GM18511 (cell line): ENCODE data around the gene BPGM.
"Not testable (repeated sequence)": the region's sequence is repeated elsewhere in the genome, so short reads cannot be mapped to it uniquely, and the experiment has no call there.

ENCODE experiments used
- ATAC-seq: cut with Tn5 transposase; IDR thresholded peaks from one replicate; pipeline ENCODE4 v1.9.1; 2021; ENCODE audit warnings: mild to moderate bottlenecking, moderate library complexity; ENCODE audit not compliant: unreplicated experiment

The BPGM gene

DNA sequence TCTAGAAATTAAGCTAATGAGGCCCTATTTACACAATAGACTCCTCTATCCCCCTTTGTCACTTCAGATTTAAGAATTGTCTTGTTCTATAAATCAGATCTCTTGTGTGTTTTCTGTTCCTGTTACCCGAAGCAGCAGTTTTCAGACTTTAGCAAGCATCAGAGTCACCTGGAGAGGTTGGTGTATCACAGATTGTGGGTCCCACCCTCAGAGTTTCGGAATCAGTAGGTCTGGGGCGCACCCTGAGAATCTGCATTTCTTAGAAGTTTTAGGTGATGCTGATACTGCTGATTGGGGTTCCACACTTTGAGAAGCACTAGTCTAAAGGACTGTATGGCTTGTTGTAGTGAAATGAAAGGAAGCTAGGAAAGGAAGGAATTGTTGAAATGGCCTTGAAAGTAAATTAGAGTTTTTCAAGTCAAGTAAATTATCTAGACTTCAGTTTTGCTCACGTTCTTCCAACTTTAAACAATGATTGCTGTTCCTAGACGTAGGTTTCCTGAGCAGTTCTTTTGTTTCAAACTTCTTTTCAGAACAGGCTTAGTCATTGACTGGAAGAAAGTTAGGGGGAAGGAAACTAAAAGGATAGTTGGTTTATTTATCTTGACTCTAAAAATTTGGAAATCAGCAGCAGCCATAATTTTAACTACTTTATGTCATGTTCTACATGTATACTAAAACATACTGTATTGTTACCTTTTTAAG is 15.7 kb downstream of the BPGM start:
- ATAC-seq: no peak

DNA sequence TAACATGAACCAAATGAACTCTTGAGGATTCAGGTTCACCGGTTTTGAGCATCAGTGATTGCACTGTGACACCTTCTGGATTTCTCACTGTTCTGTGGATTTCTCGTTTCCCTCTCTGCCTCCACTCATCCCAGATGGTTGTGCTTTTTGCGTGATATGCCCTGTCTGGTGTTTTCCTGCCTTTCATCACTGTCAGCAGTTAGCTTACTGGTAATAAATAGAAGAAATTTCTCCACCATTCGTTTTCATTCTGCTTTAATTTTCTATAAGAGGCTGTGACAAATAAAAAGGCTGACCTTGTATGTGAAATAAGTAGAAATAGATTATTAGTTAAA is 16.2 kb downstream of the BPGM start:
- ATAC-seq: no peak

DNA sequence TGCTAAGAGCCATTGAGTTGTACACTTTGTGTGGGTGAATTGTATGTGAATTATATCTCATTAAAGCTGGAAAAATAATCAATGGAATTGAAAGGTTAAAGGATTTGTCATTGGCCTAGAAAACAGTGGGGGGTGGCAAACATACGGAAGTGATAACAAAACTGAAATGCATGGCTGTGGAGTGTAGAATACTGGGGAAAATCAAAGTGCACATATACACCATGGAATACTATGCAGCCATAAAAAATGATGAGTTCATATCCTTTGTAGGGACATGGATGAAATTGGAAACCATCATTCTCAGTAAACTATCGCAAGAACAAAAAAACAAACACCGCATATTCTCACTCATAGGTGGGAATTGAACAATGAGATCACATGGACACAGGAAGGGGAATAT is 18.4 kb downstream of the BPGM start:
- ATAC-seq: not testable (repeated sequence)

DNA sequence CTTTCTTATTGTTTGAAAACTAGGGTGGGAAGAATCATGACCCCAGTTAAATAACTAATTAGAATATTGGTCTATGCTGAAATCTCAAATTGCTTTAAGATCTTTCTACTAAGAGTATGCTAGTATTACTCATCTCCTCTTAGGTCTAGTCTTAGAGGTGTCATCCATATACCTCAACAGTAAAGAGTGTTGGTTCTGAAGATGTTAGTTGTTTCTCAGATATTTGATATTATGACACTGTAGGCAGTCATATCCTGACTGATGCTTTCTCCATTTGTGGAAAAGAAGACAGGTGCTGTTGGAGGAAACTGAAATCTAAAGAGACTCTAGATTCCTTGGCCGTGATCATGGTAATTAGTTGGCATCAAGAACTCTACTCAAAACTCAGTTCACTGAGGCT is 21.2 kb downstream of the BPGM start:
- no peak for ATAC-seq

DNA sequence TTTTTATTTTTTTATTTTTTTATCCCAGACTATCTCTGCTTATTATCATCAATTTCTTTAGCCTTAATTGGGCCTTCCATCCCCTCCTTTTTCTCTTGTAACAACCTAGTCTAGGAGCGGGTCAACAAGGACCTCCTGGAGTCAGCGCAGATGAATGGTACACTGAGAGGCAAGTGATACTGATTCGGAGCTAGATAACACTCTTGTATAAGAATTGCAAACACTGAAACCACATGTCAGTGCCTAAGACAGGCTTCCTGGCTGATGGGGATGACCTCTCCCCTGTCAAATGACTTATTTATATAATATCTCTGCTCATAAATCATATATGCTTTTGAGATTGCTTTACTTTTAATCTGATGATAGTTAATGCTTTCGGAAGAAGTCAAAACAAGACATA is 22.7 kb downstream of the BPGM start:
- no peak for ATAC-seq

DNA sequence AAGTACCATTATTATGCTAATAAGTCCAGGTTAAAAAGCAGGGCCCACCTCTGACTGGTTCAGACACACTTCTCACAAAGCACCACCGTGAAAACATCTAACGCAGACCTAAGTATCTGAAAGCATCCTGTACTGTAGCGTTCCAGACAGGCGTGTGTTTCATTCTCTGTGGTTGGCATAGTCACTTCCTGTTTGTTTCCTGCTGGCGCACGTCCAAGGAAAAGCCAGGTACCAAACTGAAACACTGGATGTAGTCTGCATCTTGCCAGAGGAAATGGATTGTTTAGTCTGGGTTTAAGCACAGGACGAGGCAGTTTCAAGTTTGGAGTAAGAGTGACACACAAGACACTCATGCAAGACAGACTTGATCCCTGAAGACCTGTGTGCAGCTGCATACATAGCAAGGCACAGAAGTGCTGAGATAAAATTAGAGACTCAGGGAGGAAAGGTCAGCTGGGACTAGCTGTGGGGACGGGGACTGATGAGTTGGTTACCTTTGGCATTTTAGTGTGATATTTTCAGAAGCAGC is 23.3 kb downstream of the BPGM start:
- peak; percentile 81 for ATAC-seq

DNA sequence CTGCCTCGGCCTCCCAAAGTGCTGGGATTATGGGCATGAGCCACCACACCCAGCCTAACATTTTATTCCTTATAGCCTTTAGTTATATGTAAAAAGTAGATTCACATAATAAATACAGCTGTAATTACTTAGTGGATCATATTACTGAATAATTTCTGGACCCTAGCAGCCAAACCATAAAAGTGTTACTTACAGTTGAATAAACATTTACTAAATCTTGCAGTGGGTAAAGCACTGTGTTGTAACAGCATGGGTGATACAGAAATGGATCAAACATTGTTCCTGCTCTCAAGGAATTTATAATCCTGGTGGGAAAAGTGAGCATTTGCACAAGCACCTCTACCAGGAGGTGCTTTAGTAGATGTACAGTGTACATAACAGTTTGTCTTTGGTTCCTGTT is 25.0 kb downstream of the BPGM start:
- no peak for ATAC-seq

DNA sequence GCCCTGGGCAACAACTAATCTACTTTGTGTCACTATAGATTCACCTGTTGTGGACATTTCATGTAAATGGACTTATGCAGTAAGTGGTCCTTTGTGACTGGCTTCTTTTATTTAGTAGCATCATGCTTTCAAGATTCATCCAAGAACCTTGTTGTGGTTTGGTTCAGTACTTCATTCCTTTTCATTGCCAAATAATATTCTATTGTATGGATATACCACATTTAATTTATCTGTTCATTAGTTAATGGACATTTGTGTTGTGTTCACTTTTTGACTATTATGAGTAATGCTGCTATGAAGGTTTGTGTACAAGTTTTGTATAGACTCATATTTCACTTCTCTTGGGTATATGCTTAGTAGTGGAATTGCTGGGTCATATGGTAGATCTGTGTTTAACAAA is 27.8 kb downstream of the BPGM start:
- ATAC-seq: no peak

DNA sequence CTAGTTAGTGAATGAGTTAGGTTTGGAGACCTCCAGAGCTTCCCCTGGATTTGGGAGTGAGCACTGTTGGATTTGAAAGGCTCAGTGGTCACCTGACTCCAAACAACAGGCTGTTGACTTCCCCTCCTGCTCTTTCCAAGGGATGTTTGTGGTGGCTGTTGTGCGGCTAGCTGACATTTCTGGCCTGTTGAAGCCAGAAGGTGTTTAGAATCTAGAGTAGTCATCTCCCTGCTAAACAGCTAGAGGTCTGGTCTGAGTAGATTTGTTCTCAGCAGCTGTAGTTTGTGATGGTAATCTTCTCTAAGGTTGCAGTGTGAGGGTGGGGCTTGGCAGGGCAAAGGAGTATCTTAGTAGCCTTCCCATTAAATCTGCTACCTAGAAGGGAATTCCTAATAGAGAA is 30.1 kb downstream of the BPGM start:
- ATAC-seq: no peak

DNA sequence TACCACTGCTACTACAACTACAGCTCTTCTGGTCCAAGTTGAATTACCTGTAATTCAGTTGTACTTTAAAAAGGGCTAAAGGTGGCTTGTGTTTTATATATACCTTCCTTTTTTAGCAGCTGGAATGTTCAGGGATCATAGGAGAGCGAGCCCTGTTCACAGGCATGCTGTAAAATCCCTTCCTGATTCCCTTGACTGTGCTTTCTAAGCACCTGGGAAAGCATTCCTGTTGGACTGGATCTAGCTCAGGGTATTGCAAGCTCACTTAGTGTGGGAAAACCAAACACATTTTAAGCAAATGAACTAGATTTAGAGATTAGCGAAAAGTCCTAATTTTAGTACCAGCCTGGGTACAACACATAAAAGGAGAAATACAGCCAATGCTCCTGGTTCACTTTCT is 31.5 kb downstream of the BPGM start:
- no peak for ATAC-seq

DNA sequence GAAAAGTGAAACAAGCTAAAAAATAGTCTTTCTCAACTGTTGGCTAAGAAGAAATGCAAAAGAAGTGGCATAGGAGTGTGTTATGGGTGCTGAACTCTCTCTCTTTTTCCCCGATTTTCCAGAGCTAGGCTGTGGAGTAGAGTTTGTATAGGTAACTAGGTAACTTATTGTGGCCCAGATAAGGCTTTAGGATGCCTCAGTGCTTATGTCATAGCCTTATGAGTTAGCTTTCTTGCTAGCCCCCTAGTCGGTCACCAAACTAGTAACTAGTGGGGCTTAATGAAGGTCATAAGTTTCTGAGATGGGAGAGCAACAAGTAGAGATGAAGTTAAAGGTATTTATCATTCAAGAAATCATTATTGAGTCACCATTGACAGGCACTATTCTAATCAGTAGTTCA is 32.4 kb downstream of the BPGM start:
- no peak for ATAC-seq

DNA sequence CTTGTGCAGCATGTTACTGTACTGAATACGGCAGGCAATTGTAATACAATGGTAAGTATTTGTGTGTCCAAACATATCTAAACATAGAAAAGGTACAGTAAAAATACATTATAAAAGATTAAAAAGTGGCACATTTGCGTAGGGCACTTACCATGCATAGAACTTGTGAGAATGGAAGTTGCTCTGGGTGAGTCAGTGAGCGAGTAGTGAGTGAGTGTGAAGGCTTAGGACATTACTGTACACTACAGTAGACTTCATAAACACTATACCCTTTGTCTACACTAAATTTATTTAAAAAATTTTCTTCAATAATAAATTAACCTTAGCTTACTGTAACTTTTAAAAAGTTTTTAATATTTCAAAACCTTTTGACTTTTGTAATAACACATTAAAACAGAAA is 37.5 kb downstream of the BPGM start:
- no peak for ATAC-seq

DNA sequence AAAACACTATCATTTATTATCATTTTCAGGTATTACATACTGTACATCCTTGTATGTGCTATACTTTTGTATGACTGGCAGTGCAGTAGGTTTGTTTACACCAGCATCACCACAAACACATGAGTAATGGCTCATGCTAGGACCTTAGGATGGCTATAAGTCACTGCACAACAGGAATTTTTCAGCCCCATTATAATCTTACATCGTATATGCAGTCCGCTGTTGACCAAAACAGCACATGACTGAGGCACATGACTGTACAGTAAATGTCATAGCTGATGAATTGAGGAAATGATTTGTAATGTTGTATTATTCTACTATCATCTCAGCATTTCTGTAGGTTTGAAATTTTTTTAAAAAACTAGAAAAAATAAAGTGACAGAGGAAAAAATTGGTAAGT is 38.6 kb downstream of the BPGM start:
- no peak for ATAC-seq

DNA sequence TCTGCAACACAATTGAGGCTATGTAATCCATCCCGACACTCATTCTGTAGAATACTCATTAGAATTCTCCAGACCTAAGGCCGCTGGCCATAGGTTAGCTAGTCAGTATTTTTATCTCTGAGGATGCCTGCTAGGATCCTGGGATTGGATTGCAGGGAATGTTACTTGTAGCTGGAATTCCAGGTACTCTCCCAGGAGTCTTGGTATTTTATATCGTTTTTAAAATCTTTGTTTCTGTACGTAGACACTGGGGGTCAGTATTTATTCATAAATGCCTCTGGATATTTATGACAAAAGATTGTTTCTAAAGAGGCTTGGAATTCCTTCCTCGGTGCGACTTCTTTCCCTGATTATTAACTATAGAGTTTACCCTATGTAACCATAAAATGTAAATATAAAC is 40.1 kb downstream of the BPGM start:
- ATAC-seq: no peak

DNA sequence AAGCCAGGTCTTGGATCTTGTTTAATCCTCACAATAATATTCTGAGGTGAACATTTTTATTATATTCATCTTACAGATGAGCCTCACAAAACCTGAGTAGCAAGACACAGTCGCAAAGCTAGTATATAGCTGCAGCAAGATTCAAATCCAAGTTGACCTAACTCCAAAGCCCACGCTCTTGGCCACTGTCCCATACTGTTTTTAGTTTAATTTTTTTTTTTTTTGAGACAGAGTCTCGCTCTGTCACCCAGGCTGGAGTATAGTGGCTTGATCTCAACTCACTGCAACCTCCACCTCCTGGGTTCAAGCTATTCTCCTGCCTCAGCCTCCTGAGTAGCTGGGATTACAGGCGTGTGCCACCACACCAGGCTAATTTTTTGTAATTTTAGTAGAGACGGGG is 42.9 kb downstream of the BPGM start:
- not testable (repeated sequence) for ATAC-seq

DNA sequence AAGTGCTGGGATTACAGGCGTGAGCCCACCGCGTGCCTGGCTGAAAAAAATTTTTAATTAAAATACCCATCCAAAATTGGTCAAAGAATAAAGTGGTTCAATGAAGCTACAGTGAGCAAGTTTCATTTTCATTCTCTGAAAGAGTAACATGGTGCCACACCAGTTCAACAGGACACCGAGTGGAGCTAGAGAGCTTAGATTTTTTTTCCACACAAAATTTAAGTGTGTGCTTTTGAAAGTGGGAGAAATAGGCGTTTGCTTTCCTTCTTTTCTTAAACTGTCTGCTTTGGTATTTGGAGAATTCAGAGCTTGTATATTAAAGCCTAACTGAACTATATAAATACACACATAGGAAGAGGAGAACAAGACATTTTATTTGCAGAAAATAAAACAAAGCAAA is 43.4 kb downstream of the BPGM start:
- ATAC-seq: no peak

DNA sequence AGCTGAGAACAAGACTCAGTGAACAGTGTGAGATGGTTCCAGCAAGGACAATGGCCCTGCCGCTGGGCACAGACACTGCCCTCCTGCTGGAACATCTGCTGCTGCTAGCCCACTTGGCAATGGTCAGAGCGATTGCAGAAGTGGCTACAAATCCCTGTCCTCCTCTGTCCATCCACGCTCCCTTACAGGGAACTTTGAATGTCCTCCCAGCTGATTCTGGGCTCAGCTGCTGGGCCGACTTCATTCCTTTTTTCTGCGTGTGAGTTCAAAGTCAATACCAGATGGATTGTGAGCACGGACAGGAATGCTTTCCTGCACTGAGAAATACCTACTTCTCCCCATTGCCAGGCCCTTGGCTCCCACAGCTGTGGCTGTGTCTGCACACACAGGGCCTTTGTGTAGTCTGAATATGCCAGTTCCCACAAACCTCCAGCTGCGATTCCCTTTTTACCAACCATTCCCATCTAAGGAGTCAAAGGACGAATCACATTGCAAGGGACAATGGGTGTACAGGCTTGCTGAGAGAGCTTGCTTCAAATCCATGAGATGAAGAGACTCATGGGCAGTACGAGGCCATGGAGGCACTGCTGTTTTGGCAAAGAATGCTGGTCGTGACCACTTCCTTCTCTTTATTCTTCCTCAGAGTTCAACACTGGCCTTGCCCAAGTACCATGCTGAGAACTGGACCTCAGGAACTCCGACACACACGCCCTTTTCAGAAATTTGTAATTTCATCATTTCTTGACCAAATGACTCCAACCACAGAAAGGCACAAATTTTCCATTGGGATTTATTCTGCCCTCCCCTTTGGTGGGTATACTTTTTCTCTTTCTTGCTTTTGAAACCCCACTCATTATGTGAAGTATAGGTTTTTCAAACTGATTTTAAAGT is 44.2 kb downstream of the BPGM start:
- no peak for ATAC-seq

DNA sequence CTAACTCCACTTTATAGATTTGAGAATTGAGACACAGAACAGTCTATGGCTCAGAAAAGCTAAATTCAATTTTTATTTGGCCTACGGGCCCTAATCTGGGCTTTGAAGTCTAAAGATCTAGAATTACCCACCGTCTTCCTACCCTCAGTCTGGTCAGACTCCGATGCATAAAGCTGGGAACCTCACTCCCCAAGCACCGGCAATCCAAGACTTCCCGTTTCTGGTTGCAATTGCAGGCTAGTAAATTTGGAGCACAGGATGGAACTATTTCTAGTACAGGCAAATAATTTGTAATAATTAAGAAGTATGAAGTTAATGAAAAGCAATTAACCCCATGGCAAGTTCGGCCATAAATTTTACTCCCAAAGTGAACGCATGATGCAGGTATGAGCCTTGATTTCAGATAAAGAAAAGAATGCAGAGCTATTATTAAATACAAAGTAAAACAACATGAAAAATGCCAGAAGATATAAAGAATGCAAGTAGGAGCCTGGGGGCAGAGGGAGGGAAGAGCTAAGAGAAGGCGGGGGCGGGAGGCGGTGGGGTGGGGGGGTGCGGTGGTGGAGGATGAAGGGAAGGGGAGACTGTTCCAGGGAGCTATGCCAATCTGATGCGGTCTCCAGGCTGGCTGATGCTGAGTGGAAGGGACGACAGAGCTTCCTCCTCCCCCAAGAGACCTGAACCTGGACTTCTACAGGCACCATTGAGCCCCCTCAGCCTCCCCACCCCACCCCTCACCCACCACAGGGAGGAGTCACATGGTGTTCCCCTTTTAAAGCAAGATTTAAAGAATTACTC is 45.1 kb downstream of the BPGM start:
- no peak for ATAC-seq

DNA sequence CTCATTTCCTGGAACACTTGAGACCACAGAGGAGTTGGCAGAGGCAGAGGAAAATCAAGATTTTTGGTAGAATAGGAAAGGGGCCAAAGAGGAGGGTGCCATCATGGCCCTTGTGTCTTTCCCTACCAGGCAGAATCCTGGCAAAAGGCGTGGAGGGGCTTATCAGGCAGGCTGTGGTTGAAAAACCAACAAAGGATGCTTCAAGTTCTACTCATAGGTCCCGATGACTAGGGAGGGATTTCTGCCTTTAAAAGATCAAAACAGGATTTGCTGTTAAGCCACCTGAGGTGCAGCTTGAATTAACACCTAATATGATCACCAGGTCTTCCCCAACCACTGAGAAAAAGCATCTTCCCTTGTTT is 45.7 kb downstream of the BPGM start:
- no peak for ATAC-seq

DNA sequence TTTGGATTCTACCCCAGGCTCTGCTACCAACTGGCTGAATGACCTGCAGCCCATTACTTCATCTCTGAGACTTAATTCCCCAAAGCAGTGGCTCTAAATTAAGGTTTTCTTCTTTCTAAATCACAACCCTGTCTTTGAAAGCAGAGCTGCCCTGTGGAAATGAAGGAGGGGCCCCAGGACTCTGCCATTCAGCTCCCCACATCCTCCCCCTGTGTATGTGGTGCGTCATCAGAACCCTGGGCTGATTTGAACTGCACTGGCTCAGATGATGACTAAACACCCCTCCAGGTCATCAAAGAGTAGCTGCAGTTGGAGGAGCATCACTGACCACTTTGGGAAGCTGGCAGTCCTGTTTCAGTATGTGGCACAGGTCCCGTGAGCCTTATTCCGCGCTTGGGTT is 46.6 kb downstream of the BPGM start:
- ATAC-seq: no peak

DNA sequence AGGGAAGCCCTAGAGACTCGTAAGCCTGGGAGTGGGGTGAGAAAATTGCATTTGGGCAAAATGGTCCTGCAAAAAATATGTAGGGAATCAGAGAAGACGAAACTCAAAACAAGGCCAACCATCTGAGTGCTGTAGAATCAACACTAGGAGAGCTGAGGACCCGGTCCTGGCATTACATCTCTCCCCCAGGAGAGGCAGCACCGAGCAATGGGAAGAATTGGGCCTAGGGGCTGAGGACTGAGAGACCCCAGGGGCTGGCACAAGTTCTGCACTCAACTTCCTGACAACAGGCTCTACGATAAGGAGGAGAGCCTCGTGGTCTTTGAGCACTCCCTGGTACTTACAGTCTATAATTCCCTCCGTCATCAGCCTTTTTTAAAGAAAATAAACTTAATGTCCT is 47.6 kb downstream of the BPGM start:
- ATAC-seq: no peak

DNA sequence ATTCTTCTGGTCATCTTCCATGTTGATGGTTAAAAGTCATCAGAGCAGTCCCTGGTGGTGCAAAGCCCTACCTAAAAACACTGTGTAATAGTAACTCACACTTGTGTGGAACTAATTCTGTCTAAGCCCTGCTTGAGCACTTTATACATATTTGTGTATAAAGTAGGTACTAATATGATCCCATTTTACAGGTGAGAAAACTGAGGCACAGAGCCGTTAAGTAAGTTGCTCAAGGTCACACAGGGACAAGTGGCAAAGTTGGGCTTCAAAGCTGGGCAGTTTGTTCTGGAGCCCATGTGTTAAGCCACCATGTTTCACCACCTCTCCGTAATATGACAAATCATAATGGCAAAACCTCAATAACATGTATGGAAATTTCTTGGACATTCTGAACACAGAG is 48.1 kb downstream of the BPGM start:
- no peak for ATAC-seq
